IMR-90 (cell line): ENCODE data around the gene SLC30A7. TPM values are rescaled to one million over a fixed set of nuclear protein-coding genes. Genes with fewer than 3 reads are reported as not detected.

Source experiments
- ATAC-seq: fragments of 200-7000 bp; cut with Tn5 transposase; 2 replicates; pipeline ENCODE4 v1.9.1; 2020; ENCODE audit warnings: low read depth, mild to moderate bottlenecking, moderate library complexity
- BruUV-seq: library from RNA; stranded (reverse); fragments of 400-500 nt; replicated peaks from 2 replicates; lab custom pipeline; 2021; lab: Mats Ljungman, UMichigan
- CTCF ChIA-PET: fragments of 300-600 bp; formaldehyde crosslinking; extraction: SDS; loops from one replicate; lab custom pipeline; 2021; ENCODE audit warnings: antibody characterized with exemption; lab: Yijun Ruan, JAX
- POLR2A ChIA-PET: fragments of 300-600 bp; sonication (Branson Sonifier 250); formaldehyde crosslinking; loops from one replicate; lab custom pipeline; 2022; ENCODE audit warnings: antibody characterized with exemption; ENCODE audit not compliant: unreplicated experiment; lab: Charles Lee
- DNase-seq: peaks from one replicate; pipeline ENCODE4 v3.0.0; 2013
- H2AFZ ChIP-seq: replicated peaks from 2 replicates; pipeline ENCODE3; 2013; ENCODE audit warnings: low read length, mild to moderate bottlenecking; ENCODE audit not compliant: poor library complexity
- H2AK5ac ChIP-seq: 2 replicates; pipeline ENCODE4 v1.6.1; 2013; ENCODE audit warnings: low read depth, low read length, inconsistent platforms
- H2AK9ac ChIP-seq: replicated peaks from 2 replicates; pipeline ENCODE3; 2013; ENCODE audit warnings: mild to moderate bottlenecking, low read depth, low read length, moderate library complexity; ENCODE audit not compliant: poor library complexity
- H2BK120ac ChIP-seq: 2 replicates; pipeline ENCODE4 v1.6.1; 2013; ENCODE audit warnings: low read depth, low read length, inconsistent platforms
- H2BK15ac ChIP-seq: 3 replicates; pipeline ENCODE4 v1.6.1; 2013; ENCODE audit warnings: low read depth, low read length, inconsistent platforms
- H2BK20ac ChIP-seq: 2 replicates; pipeline ENCODE4 v1.6.1; 2013; ENCODE audit warnings: low read depth, mild to moderate bottlenecking, inconsistent platforms, low read length, moderate library complexity
- H2BK5ac ChIP-seq: 2 replicates; pipeline ENCODE4 v1.6.1; 2013; ENCODE audit warnings: mild to moderate bottlenecking, low read depth, low read length, inconsistent platforms; ENCODE audit not compliant: poor library complexity, severe bottlenecking
- H3K14ac ChIP-seq: replicated peaks from 2 replicates; pipeline ENCODE4 v1.6.1; 2013; ENCODE audit warnings: low read depth, low read length, inconsistent platforms
- H3K18ac ChIP-seq: 2 replicates; pipeline ENCODE4 v1.6.1; 2013; ENCODE audit warnings: low read depth, low read length, control low read depth
- H3K23ac ChIP-seq: 2 replicates; pipeline ENCODE4 v1.6.1; 2013; ENCODE audit warnings: low read depth, low read length, inconsistent platforms
- H3K27ac ChIP-seq: 2 replicates; pipeline ENCODE4 v1.5.1; 2013; ENCODE audit warnings: mild to moderate bottlenecking, control low read depth, low read length; ENCODE audit not compliant: insufficient read depth
- H3K27me3 ChIP-seq: 2 replicates; pipeline ENCODE4 v1.6.1; 2013; ENCODE audit warnings: low read length; ENCODE audit not compliant: control insufficient read depth, insufficient read depth
- H3K36me3 ChIP-seq: 2 replicates; pipeline ENCODE4 v1.6.1; 2013; ENCODE audit warnings: low read length, mixed read lengths; ENCODE audit not compliant: control insufficient read depth, insufficient read depth
- H3K4ac ChIP-seq: 2 replicates; pipeline ENCODE4 v1.6.1; 2013; ENCODE audit warnings: low read depth, low read length, inconsistent platforms
- H3K4me1 ChIP-seq: 2 replicates; pipeline ENCODE4 v1.6.1; 2013; ENCODE audit warnings: low read length, mixed read lengths; ENCODE audit not compliant: control insufficient read depth, insufficient read depth
- H3K4me2 ChIP-seq: 2 replicates; pipeline ENCODE4 v1.6.1; 2013; ENCODE audit warnings: low read depth, mild to moderate bottlenecking, control low read depth, low read length, moderate library complexity
- H3K4me3 ChIP-seq: 2 replicates; pipeline ENCODE4 v1.5.1; 2013; ENCODE audit warnings: low read depth, mild to moderate bottlenecking, control low read depth, low read length, moderate library complexity; ENCODE audit not compliant: insufficient read depth
- H3K56ac ChIP-seq: 2 replicates; pipeline ENCODE4 v1.6.1; 2013; ENCODE audit warnings: low read length, inconsistent platforms; ENCODE audit not compliant: insufficient read depth; ENCODE audit errors: extremely low read depth
- H3K79me1 ChIP-seq, 2 experiments: 2 replicates each; pipeline ENCODE4 v1.6.1; 2013; ENCODE audit warnings: low read length in 2 of 2, inconsistent platforms in 1 of 2, low read depth in 1 of 2
- H3K9ac ChIP-seq: 2 replicates; pipeline ENCODE4 v1.6.1; 2013; ENCODE audit warnings: low read depth, low read length, control low read depth
- H3K9me1 ChIP-seq: 2 replicates; pipeline ENCODE4 v1.6.1; 2013; ENCODE audit warnings: low read length, inconsistent platforms; ENCODE audit not compliant: insufficient read depth
- H3K9me3 ChIP-seq: 2 replicates; pipeline ENCODE4 v1.6.1; 2013; ENCODE audit warnings: low read length; ENCODE audit not compliant: control insufficient read depth, insufficient read depth
- H4K20me1 ChIP-seq: 2 replicates; pipeline ENCODE4 v1.6.1; 2013; ENCODE audit warnings: low read length, inconsistent platforms; ENCODE audit not compliant: insufficient read depth
- H4K5ac ChIP-seq: 2 replicates; pipeline ENCODE4 v1.6.1; 2013; ENCODE audit warnings: mild to moderate bottlenecking, low read depth, low read length, control low read depth
- H4K8ac ChIP-seq, 2 experiments: 2 replicates each; pipeline ENCODE4 v1.6.1; 2013; ENCODE audit warnings: low read depth in 2 of 2, low read length in 2 of 2, control low read depth in 1 of 2, inconsistent platforms in 1 of 2
- H4K91ac ChIP-seq: 2 replicates; pipeline ENCODE4 v1.6.1; 2013; ENCODE audit warnings: low read depth, low read length, inconsistent platforms; ENCODE audit not compliant: insufficient read depth
- BHLHE40 ChIP-seq: fragments of 150-350 bp; IDR thresholded peaks from 2 replicates; pipeline ENCODE4 v1.6.1; 2016; ENCODE audit warnings: mild to moderate bottlenecking, low read depth, low read length
- CHD1 ChIP-seq: IDR thresholded peaks from 2 replicates; pipeline ENCODE4 v1.6.1; 2012; ENCODE audit warnings: low read depth, low read length, improper control_type of control experiment
- CTCF ChIP-seq: conservative IDR thresholded peaks from 2 replicates; pipeline ENCODE4 v1.5.1; 2012; ENCODE audit warnings: mild to moderate bottlenecking, low read depth, low read length, improper control_type of control experiment
- MAZ ChIP-seq: IDR thresholded peaks from 2 replicates; pipeline ENCODE4 v1.6.1; 2012; ENCODE audit warnings: low read depth, mild to moderate bottlenecking, low read length, improper control_type of control experiment, moderate library complexity, borderline replicate concordance
- MXI1 ChIP-seq: IDR thresholded peaks from 2 replicates; pipeline ENCODE4 v1.6.1; 2012; ENCODE audit warnings: low read depth, mild to moderate bottlenecking, low read length, moderate library complexity, borderline replicate concordance
- POLR2A ChIP-seq: IDR thresholded peaks from 2 replicates; pipeline ENCODE4 v1.6.1; 2012; ENCODE audit warnings: mild to moderate bottlenecking, low read depth, low read length
- RAD21 ChIP-seq: IDR thresholded peaks from 2 replicates; pipeline ENCODE4 v1.6.1; 2012; ENCODE audit warnings: low read length, improper control_type of control experiment
- RFX5 ChIP-seq: IDR thresholded peaks from 2 replicates; pipeline ENCODE4 v1.8.0; 2012; ENCODE audit warnings: low read depth, mild to moderate bottlenecking, low read length, moderate library complexity
- SMC3 ChIP-seq: fragments of 150-350 bp; IDR thresholded peaks from 2 replicates; pipeline ENCODE4 v1.6.1; 2016; ENCODE audit warnings: low read depth, mild to moderate bottlenecking, antibody characterized with exemption, low read length, moderate library complexity
- USF2 ChIP-seq: fragments of 150-350 bp; IDR thresholded peaks from 2 replicates; pipeline ENCODE4 v1.6.1; 2017; ENCODE audit warnings: mild to moderate bottlenecking, antibody characterized with exemption, low read length, low read depth
- dilution Hi-C: fragments of 300-500 bp; cut with HindIII; formaldehyde crosslinking; loops from one replicate; pipeline ENCODE4 v1.14.3; 2018; ENCODE audit warnings: low sequenced_read_pairs; ENCODE audit not compliant: unreplicated experiment
- in situ Hi-C: fragments of 300-500 bp; cut with MboI; formaldehyde crosslinking; loops from 3 replicates; pipeline ENCODE4 v1.14.3; 2019; ENCODE audit warnings: low sequenced_read_pairs, inconsistent platforms, mixed read lengths
- intact Hi-C: fragments of 100-400 bp; cut with micrococcal nuclease; formaldehyde crosslinking; loops from 2 replicates; pipeline ENCODE4 v1.10.0; 2022
- polyA plus RNA-seq, 3 experiments: library from polyadenylated mRNA; depleted of rRNA; stranded (reverse); fragments of >200 nt; gene quantifications; 2 replicates each; pipeline ENCODE4 v1.2.3, GENCODE V29; 2012; ENCODE audit warnings: low replicate concordance in 1 of 3
- total RNA-seq: library from RNA; depleted of rRNA; stranded (reverse); fragments of >200 nt; gene quantifications from 2 replicates; pipeline ENCODE4 v1.2.3, GENCODE V29; 2012

Gene SLC30A7
- total and polyA plus RNA-seq, 2 of the 4 experiments (the other 2 are of a cell fraction), result 8.4 to 60.2 TPM

GRCh38 chr1:100924212-100924611, 28.3 kb downstream of the SLC30A7 start:
- Histone ChIP-seq H3K27me3 (no peaks in the 10 kb centered on the region), H2AK5ac (no peak overlapping the region), H2AK9ac (no peak overlapping the region), H3K4me3 (no peak overlapping the region), H2BK120ac (no peak overlapping the region), H2BK5ac (no peak overlapping the region), H3K23ac (no peak overlapping the region), H3K56ac (no peak overlapping the region), H2AFZ (no peak overlapping the region), H2BK20ac (no peak overlapping the region), H3K4ac (no peak overlapping the region), H3K9me1 (no peaks in the 10 kb centered on the region), H3K9me3 (no peaks in the 10 kb centered on the region), H4K8ac (no peak overlapping the region), H4K5ac (no peak overlapping the region), H3K18ac (no peak overlapping the region), H4K91ac (no peak overlapping the region), H3K9ac (no peak overlapping the region), H2BK15ac (no peak overlapping the region), H3K4me1 (no peaks in the 10 kb centered on the region), H3K4me2 (no peak overlapping the region), H3K14ac (no peak overlapping the region), H4K20me1 (no peaks in the 10 kb centered on the region), H3K79me1 (peaks cover 7 to 18% of the 10 kb centered on the region in 2 experiments; a peak in 3 of 4 replicates), H3K27ac (no peak overlapping the region), H3K36me3 (peaks cover 9% of the 10 kb centered on the region; the same call in 1 of the 2 replicates)
- POLR2A ChIA-PET, result no interaction called here
- intact Hi-C loops, result no loop called here
- no peak for TF ChIP-seq USF2
- no peak for TF ChIP-seq RFX5
- no peak for TF ChIP-seq SMC3
- no peak for TF ChIP-seq CHD1
- no peak for TF ChIP-seq BHLHE40
- no peak for TF ChIP-seq RAD21
- no peak for TF ChIP-seq MAZ
- TF ChIP-seq MXI1, result no peak
- no peak for TF ChIP-seq POLR2A
- no peak for TF ChIP-seq CTCF
- in situ Hi-C loops, result loop anchor here (5.0 kb wide), 1 partner anchor 318 kb away; no protein-coding TSS in a partner anchor
- CTCF ChIA-PET, result interaction anchor here (3.7 kb wide), 1 partner anchor 364 kb away, joined by 15 read pairs; no protein-coding TSS in a partner anchor
- no TSS peak for BruUV-seq
- DNase-seq (peak; percentile 54), ATAC-seq (no peak)
- dilution Hi-C loops, result no loop called here
